GM12878 (cell line): ENCODE data around the gene AKAP7.

Experiments used
- EZH2 ChIP-seq: IDR thresholded peaks from 2 replicates; pipeline ENCODE4 v1.6.1; 2012; ENCODE audit warnings: low read depth, mild to moderate bottlenecking, control low read depth, inconsistent platforms, low read length, borderline replicate concordance; ENCODE audit not compliant: control insufficient read depth
- GABPA ChIP-seq: IDR thresholded peaks from 2 replicates; pipeline ENCODE4 v1.6.1; 2014; ENCODE audit warnings: antibody characterized with exemption, low read depth, mild to moderate bottlenecking, inconsistent platforms
- POLR2A ChIP-seq: IDR thresholded peaks from 2 replicates; pipeline ENCODE4 v1.6.1; 2011; ENCODE audit warnings: low read depth, mild to moderate bottlenecking, low read length
- RAD51 ChIP-seq: fragments of 450-650 bp; IDR thresholded peaks from 2 replicates; pipeline ENCODE4 v1.6.1; 2016; ENCODE audit warnings: moderate library complexity, mild to moderate bottlenecking, inconsistent platforms
- TF ChIP-seq, protein P1 (sequence below): fragments of 450-650 bp; IDR thresholded peaks from 2 replicates; pipeline ENCODE4 v1.6.1; 2017; ENCODE audit warnings: mild to moderate bottlenecking
- TF ChIP-seq, protein P2 (sequence below), 3 experiments: IDR thresholded peaks in 2 of 3; conservative IDR thresholded peaks in 1 of 3; 2 replicates each; pipeline ENCODE4 v1.5.1; 2011; ENCODE audit warnings: low read depth in 3 of 3, low read length in 3 of 3, mild to moderate bottlenecking in 3 of 3, control low read depth in 2 of 3, moderate library complexity in 2 of 3, inconsistent platforms in 1 of 3, mixed read lengths in 1 of 3; ENCODE audit not compliant: control insufficient read depth in 2 of 3, insufficient read depth in 1 of 3; ENCODE audit errors: extremely low read depth in 1 of 3

DNA sequence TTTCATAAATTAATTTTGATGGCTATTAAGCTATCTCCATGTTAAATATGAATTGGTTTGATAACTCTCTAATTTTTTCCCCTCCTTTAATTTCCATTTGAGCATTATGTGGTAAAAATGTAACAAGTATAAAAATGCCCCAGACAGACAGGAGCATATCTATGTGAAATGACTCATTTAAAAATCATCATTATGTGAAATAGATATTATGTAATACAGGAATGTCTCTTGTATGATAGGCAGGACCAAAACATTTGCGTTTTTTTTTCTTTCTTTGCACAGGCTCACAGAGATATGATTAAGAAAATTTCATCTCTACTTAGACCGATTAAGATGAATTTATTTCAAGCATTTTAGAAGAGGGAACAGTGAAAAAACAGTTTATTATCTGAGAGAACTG lies 95.8 kb downstream of the AKAP7 start:
- TF ChIP-seq, protein P1, sequence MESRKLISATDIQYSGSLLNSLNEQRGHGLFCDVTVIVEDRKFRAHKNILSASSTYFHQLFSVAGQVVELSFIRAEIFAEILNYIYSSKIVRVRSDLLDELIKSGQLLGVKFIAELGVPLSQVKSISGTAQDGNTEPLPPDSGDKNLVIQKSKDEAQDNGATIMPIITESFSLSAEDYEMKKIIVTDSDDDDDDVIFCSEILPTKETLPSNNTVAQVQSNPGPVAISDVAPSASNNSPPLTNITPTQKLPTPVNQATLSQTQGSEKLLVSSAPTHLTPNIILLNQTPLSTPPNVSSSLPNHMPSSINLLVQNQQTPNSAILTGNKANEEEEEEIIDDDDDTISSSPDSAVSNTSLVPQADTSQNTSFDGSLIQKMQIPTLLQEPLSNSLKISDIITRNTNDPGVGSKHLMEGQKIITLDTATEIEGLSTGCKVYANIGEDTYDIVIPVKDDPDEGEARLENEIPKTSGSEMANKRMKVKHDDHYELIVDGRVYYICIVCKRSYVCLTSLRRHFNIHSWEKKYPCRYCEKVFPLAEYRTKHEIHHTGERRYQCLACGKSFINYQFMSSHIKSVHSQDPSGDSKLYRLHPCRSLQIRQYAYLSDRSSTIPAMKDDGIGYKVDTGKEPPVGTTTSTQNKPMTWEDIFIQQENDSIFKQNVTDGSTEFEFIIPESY: no peak
- TF ChIP-seq, protein P2, sequence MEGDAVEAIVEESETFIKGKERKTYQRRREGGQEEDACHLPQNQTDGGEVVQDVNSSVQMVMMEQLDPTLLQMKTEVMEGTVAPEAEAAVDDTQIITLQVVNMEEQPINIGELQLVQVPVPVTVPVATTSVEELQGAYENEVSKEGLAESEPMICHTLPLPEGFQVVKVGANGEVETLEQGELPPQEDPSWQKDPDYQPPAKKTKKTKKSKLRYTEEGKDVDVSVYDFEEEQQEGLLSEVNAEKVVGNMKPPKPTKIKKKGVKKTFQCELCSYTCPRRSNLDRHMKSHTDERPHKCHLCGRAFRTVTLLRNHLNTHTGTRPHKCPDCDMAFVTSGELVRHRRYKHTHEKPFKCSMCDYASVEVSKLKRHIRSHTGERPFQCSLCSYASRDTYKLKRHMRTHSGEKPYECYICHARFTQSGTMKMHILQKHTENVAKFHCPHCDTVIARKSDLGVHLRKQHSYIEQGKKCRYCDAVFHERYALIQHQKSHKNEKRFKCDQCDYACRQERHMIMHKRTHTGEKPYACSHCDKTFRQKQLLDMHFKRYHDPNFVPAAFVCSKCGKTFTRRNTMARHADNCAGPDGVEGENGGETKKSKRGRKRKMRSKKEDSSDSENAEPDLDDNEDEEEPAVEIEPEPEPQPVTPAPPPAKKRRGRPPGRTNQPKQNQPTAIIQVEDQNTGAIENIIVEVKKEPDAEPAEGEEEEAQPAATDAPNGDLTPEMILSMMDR (IDR thresholded peaks at IDR 0.05 in 2 of 3, conservative IDR thresholded peaks at IDR 0.05 in 1 of 3; ENCODE audit: control insufficient read depth in 2 of 3, extremely low read depth in 1 of 3, insufficient read depth in 1 of 3, low read depth in 3 of 3, low read length in 3 of 3): no peak
- no peak for TF ChIP-seq GABPA
- no peak for TF ChIP-seq EZH2
- no peak for TF ChIP-seq POLR2A
- no peak for TF ChIP-seq RAD51
